ENCODE data around the gene MYO18B.
"Not testable (repeated sequence)": the region's sequence is repeated elsewhere in the genome, so short reads cannot be mapped to it uniquely, and the experiment has no call there.

Gene MYO18B

GRCh38 chr22:25962711-25963110, 220.7 kb downstream of the MYO18B start:
- DNase-seq: no peak

GRCh38 chr22:25964961-25965730, 223.2 kb downstream of the MYO18B start:
- no peak for DNase-seq

DNA sequence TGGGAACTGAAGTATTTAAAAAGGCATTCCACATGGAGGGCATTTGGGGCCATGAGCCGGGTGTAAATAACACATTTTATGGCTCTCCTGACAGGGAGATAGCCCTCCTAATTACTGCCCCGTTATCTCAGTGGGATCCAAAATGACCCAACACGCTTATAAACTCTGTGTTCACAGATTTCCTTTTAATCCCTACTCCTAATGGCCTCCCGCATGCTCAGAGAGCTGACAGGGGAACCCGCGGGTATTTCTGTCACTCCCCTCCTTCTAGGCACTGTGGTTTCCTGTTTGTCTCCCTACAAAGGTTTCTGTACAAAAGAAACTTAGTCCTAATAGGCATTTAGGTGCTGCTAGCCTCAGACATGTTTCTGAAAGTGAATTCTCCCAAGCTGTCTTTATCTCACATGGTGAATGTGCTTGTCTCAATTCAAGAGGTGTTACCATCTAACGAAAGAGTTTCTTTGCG, 224.5 kb downstream of the MYO18B start:
- DNase-seq: no peak

GRCh38 chr22:25969286-25969685, 227.3 kb downstream of the MYO18B start:
- no peak for DNase-seq

GRCh38 chr22:25969901-25970300, 227.9 kb downstream of the MYO18B start:
- DNase-seq: no peak

GRCh38 chr22:25970374-25970911, 228.5 kb downstream of the MYO18B start:
- peak; percentile 80 for DNase-seq

DNA sequence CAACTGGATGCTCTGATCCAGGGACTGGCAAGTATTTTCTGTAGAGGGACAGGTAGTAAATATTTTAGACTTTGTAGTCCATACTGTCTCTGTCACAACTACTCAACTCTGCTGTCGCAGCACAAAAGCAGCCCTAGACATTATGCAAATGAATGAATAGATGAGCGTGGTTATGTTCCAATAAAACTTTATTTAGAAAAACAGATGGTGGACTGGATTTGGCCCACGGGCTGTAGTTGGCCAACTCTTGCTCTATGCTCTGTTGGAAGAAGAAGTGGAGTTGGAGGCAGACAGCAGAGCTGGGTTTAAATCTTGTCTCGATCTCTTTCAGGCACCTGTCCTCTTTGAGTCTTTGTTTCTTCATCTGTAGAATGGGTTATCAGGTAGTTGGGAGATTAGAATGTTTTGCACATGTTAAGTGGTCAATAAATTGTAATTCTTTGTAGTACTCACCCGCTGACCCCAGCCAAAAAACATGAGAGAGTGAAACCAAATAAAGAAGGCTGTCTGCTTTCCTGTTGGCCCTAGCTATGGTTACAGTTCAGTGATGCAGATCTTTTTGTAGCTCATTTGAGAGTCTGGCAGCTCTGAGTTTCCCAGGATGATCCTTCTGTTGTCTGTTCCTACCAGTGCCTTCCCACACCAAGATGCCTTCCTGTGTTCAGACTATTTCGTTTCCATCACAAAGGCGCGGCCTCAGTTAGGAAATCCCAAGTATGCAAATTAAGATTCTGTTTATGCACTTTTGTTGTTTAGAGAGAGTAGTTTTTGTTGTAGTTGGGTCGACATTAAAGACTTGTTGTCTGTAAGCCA, 229.2 kb downstream of the MYO18B start:
- peak; percentile 88 for DNase-seq

DNA sequence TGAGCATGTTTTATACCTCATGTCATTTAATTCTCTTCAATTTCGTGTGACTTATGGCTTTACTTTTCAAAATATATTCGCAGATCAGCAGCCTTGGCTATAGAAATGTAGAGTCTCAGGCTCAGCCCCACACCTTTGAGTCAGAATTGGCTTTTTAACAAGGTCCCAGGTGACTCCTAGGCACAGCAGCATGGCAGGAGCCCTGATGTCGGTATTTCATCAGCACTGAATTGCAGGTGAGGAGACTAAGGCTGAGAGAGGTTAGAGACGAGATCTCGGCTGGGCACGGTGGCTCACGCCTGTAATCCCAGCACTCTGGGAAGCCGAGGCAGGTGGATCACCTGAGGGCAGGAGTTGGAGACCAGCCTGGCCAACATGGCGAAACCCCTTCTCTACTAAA, 230.4 kb downstream of the MYO18B start:
- no peak for DNase-seq

- peak; percentile 60 for DNase-seq
Measured at GRCh38 chr22:25976356-25976755, 234.4 kb downstream of the MYO18B start.

GRCh38 chr22:25979968-25980367, 238.0 kb downstream of the MYO18B start:
- DNase-seq: no peak

DNA sequence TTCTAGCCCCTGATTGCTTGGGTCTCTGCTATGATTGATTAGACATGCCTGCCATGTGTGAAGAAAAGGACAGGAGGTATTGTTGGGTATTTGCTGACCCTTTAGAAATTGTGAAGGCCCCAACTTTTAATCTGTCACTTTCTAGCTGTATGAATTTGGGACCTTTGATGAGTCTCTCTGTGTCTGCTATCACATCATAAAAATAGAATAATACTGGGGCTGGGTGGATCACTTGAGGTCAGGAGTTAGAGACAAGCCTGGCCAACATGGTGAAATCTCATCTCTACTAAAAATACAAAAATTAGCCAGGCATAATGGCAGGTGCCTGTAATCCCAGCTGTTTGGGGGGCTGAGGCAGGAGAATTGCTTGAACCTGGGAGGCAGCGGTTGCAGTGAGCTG, 242.9 kb downstream of the MYO18B start:
- not testable (repeated sequence) for DNase-seq

DNA sequence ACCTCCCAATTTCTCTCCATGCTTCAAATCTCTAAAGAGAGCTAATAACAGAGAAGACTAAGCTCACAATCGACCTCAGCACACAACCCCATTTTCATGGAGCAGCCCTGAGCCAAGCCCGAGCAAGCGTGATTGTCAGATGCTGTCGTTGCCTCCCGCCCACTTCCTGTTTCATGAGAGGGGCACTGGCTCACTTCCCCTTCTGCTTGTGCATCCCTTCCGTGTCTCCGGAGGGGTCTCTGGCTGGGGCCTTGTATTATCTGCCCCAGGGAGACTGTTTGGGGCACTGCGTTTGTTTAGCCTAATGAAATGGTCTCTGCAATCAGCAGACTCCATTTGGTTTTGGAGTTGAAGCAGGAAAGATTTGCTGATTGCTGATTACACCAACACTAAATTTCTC, 246.0 kb downstream of the MYO18B start:
- no peak for DNase-seq

GRCh38 chr22:25990940-25991339, 249.0 kb downstream of the MYO18B start:
- no peak for DNase-seq

DNA sequence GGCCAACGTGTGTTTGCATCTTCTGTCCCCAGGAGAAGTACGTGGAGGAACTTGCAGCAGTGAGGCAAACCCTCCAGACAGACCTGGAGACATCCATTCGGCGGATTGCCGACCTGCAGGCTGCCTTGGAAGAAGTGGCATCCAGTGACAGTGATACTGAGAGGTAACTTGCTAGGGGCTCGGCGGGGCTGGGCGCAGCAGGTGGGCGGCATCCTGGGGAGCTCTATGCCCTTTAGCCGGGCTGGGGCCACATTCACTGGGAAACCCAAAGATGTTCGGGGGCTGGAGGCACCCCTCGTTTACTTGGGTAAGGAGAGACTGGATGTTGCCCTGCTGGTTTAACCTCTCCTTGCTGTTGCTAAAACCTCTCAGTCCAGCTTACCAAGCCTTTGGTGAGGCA, 250.3 kb downstream of the MYO18B start:
- DNase-seq: no peak

- DNase-seq: no peak
Measured at GRCh38 chr22:25996669-25997068, 254.7 kb downstream of the MYO18B start.

- DNase-seq: no peak
Measured at GRCh38 chr22:25997886-25998775, 256.1 kb downstream of the MYO18B start.

GRCh38 chr22:26002456-26002855, 260.5 kb downstream of the MYO18B start:
- DNase-seq: no peak

- no peak for DNase-seq
Measured at GRCh38 chr22:26004477-26004876, 262.5 kb downstream of the MYO18B start.

DNA sequence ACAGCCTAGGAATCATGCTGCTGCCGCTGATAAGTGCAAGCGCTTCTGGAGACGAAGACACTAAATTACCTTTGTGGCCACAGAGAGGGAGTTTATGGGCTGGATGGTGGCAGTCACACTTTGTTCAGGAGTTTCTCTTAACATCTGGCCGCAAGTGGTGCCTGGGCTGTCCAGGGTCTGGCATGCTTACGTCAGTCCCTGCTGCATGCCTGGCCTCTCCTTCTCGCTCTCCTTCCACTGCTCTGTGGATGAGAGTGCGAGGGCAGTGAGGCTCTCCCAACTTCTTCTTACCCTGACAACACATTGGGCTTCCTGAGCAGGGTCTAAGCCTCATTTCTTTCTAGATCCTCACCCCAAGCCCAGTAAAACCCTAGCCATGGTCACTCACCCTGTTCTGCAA, 266.6 kb downstream of the MYO18B start:
- no peak for DNase-seq

DNA sequence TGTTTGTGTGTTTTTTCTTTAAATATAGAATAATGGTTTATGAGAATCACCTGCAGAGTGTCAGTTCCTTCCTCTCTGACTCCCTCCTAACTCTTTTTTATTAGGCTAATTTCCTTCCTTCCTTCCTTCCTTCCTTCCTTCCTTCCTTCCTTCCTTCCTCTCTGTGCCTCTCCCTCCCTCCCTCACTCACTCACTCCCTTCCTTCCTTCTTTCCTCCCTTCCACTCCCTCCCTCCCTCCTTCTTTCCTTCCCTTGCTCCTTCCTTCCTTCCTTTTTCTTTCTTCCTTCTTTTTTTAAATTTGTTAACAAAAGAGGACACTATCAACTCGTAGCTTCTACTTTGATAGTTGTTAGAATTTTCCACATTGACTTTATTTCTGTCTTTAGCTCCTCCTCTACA, 274.9 kb downstream of the MYO18B start:
- no peak for DNase-seq

DNA sequence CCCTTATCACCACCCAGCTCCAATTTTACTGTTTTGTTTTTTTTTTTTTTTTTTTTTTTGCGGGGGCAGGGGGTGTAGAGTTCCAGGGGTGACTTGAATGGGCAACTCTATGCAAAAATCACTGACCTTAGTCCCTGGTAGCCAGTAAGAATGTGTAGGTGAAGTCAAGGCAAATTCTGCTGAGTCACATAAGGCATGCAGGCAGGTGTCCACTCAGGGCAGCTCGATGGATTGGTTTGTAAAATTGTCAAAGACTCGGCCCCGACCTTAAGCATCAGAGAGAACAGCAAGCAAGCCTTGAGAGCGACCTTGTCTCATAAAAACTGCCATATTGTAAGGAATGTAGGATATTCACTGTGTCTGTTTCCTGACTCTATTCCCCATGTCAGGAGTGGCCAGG, 275.9 kb downstream of the MYO18B start:
- DNase-seq: no peak

DNA sequence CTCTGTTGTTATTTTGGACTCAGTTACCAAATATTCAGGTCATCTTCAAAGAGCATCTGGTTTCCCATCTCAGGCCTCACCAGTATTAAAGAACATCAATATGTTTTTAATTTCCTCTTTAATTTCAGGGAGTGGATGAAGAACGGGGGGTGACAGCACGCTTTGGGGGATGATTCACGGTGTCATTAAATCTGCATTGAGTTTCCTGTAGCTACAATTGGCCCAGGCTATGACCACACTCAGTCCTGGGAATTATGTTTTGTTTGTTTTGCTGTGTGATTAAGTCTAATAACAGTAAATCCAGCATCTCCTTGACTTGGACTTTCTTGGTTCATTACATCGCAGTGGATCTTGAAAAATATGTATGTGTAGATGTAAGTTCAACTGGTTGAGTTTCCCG, 277.6 kb downstream of the MYO18B start:
- no peak for DNase-seq

GRCh38 chr22:26021516-26021915, 279.5 kb downstream of the MYO18B start:
- no peak for DNase-seq
